Smooth muscle cell (in vitro differentiated cells): ENCODE results near the gene MAEA. TPM values are rescaled to one million over a fixed set of nuclear protein-coding genes. Genes with fewer than 3 reads are reported as not detected.

Experiments
- DNase-seq: peaks from one replicate; lab custom pipeline; 2025; ENCODE audit not compliant: unreplicated experiment; lab: John Stamatoyannopoulos, UW
- H2AFZ ChIP-seq: fragments of 200-600 bp; sonication (generic); 2 replicates; pipeline ENCODE4 v1.6.0; 2016; ENCODE audit warnings: antibody characterized with exemption, low read depth, mild to moderate bottlenecking
- H3F3A ChIP-seq: fragments of 200-600 bp; sonication (generic); 2 replicates; pipeline ENCODE4 v1.6.0; 2017; ENCODE audit warnings: antibody characterized with exemption, low read depth
- H3K27ac ChIP-seq: fragments of 200-600 bp; sonication (generic); 2 replicates; pipeline ENCODE4 v1.5.1; 2016; ENCODE audit warnings: low read depth, mild to moderate bottlenecking
- H3K27me3 ChIP-seq: fragments of 200-600 bp; sonication (generic); 2 replicates; pipeline ENCODE4 v1.6.1; 2016; ENCODE audit warnings: low read depth, mild to moderate bottlenecking
- H3K36me3 ChIP-seq: fragments of 200-600 bp; sonication (generic); 2 replicates; pipeline ENCODE4 v1.5.1; 2016; ENCODE audit warnings: low read depth
- H3K4me1 ChIP-seq: fragments of 200-600 bp; sonication (generic); 2 replicates; pipeline ENCODE4 v1.5.1; 2016; ENCODE audit warnings: low read depth
- H3K4me2 ChIP-seq: fragments of 200-600 bp; sonication (generic); 2 replicates; pipeline ENCODE4 v1.6.0; 2016; ENCODE audit warnings: mild to moderate bottlenecking
- H3K4me3 ChIP-seq: fragments of 200-600 bp; sonication (generic); 2 replicates; pipeline ENCODE4 v1.5.1; 2016; ENCODE audit warnings: mild to moderate bottlenecking
- H3K79me2 ChIP-seq: fragments of 200-600 bp; sonication (generic); 2 replicates; pipeline ENCODE4 v1.6.0; 2016; ENCODE audit warnings: low read depth, mild to moderate bottlenecking
- H3K9ac ChIP-seq: fragments of 200-600 bp; sonication (generic); 2 replicates; pipeline ENCODE4 v1.6.0; 2016; ENCODE audit warnings: low read depth
- H3K9me3 ChIP-seq: fragments of 200-600 bp; sonication (generic); replicated peaks from 2 replicates; pipeline ENCODE4 v1.5.1; 2016; ENCODE audit warnings: low read depth
- H4K20me1 ChIP-seq: fragments of 200-600 bp; sonication (generic); 2 replicates; pipeline ENCODE4 v1.6.0; 2016; ENCODE audit warnings: low read depth
- WGBS: methylation state at CpG from one replicate; pipeline ENCODE4 v1.1.7; 2016; ENCODE audit warnings: low lambda C conversion rate; 5-methylcytosine and 5-hydroxymethylcytosine counted together
- polyA plus RNA-seq: library from polyadenylated mRNA; unstranded; fragments of >200 nt; fragmentation: Nextera tagmentation; extraction: Ambion mirVana; gene quantifications from 2 replicates; pipeline ENCODE4 v1.2.1, GENCODE V29; 2016
- total RNA-seq: library from RNA; depleted of rRNA; stranded (reverse); fragments of >200 nt; gene quantifications from 2 replicates; pipeline ENCODE4 v1.2.3, GENCODE V29; 2014
- TF ChIP-seq, protein P1 (sequence below): fragments of 200-600 bp; sonication (generic); IDR thresholded peaks from 2 replicates; pipeline ENCODE4 v1.5.1; 2017; ENCODE audit warnings: borderline replicate concordance, mild to moderate bottlenecking, antibody characterized with exemption; ENCODE audit not compliant: insufficient read depth, poor library complexity, severe bottlenecking

Gene MAEA
- total and polyA plus RNA-seq, 2 experiments from 2014 or later: 48.0 to 48.2 TPM

DNA sequence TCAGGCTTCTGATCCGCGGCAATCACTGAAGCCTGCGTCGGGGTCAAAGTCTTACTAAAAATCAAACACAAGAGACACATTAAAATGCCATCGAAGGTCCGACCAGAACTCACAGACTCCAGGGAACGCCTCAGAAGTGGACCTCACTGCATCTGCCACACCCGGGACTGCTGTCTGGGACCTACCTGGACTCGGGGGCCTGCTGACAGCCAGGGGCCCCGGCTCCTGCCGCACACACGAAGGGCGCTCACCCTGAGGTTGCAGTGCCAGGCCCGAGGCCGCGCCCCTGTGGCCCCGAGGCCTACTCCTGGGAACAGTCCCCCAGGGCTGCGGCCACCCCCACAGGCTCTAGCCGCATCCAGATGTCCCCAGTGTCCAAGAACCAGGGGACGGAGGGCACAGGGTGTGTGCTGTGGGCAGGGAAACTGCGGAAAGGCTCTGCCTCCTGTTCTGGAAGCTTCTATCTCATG, 48.2 kb upstream of the MAEA start:
- Histone ChIP-seq H2AFZ (no peak overlapping the region), H3K4me2 (no peak overlapping the region), H3K79me2 (peaks cover 65% of the 10 kb centered on the region), H3K4me3 (no peak overlapping the region), H3F3A (no peaks in the 10 kb centered on the region), H4K20me1 (peaks cover 91% of the 10 kb centered on the region), H3K27me3 (no peaks in the 10 kb centered on the region), H3K9me3 (no peaks in the 10 kb centered on the region), H3K4me1 (peaks cover 4% of the 10 kb centered on the region), H3K27ac (no peak overlapping the region), H3K36me3 (no peaks in the 10 kb centered on the region), H3K9ac (no peak overlapping the region)
- WGBS: 97% methylated on average over 21 of the region's 21 CpGs
- no peak for DNase-seq
- TF ChIP-seq, protein P1, sequence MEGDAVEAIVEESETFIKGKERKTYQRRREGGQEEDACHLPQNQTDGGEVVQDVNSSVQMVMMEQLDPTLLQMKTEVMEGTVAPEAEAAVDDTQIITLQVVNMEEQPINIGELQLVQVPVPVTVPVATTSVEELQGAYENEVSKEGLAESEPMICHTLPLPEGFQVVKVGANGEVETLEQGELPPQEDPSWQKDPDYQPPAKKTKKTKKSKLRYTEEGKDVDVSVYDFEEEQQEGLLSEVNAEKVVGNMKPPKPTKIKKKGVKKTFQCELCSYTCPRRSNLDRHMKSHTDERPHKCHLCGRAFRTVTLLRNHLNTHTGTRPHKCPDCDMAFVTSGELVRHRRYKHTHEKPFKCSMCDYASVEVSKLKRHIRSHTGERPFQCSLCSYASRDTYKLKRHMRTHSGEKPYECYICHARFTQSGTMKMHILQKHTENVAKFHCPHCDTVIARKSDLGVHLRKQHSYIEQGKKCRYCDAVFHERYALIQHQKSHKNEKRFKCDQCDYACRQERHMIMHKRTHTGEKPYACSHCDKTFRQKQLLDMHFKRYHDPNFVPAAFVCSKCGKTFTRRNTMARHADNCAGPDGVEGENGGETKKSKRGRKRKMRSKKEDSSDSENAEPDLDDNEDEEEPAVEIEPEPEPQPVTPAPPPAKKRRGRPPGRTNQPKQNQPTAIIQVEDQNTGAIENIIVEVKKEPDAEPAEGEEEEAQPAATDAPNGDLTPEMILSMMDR: no peak

DNA sequence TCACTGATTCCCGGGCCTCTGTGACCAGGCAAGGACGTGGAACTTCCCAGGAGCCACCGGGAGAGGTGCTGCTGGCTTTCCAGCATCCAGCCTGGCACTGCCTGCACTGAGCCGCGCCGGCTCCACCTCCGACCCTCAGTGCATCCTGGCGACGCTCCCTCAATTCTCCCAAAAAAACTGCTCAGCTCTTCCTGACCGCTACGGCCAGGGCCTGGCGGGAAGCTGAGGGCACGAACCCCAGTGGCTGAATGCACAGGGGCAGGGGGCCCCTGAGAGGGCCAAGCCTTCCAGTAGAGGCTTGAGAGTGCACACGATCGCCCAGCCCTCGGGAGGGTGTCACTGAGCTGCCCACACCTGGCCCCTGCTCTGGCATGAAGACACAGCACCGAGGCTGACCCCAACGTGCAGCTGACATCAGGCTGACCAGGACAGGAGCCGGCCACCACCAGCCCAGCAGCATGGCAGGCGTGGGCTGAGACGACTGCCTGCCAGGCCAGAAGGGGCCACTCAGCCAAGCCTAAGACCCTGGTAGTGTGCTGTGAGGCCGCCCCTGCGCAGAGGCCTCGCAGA, 47.7 kb upstream of the MAEA start:
- peaks cover 70% of the 10 kb centered on the region for H3K79me2 ChIP-seq
- TF ChIP-seq, protein P1: no peak
- no peaks in the 10 kb centered on the region for H3K9me3 ChIP-seq
- no peak overlapping the region for H3K4me2 ChIP-seq
- H3K27ac ChIP-seq: no peak overlapping the region
- H3K4me1 ChIP-seq: peaks cover 9% of the 10 kb centered on the region
- no peak overlapping the region for H2AFZ ChIP-seq
- H3K36me3 ChIP-seq: no peaks in the 10 kb centered on the region
- no peak overlapping the region for H3K4me3 ChIP-seq
- no peak overlapping the region for H3K9ac ChIP-seq
- H3F3A ChIP-seq: no peaks in the 10 kb centered on the region
- peaks cover 91% of the 10 kb centered on the region for H4K20me1 ChIP-seq
- 93% methylated on average over 24 of the region's 24 CpGs for WGBS
- no peaks in the 10 kb centered on the region for H3K27me3 ChIP-seq
- no peak for DNase-seq

DNA sequence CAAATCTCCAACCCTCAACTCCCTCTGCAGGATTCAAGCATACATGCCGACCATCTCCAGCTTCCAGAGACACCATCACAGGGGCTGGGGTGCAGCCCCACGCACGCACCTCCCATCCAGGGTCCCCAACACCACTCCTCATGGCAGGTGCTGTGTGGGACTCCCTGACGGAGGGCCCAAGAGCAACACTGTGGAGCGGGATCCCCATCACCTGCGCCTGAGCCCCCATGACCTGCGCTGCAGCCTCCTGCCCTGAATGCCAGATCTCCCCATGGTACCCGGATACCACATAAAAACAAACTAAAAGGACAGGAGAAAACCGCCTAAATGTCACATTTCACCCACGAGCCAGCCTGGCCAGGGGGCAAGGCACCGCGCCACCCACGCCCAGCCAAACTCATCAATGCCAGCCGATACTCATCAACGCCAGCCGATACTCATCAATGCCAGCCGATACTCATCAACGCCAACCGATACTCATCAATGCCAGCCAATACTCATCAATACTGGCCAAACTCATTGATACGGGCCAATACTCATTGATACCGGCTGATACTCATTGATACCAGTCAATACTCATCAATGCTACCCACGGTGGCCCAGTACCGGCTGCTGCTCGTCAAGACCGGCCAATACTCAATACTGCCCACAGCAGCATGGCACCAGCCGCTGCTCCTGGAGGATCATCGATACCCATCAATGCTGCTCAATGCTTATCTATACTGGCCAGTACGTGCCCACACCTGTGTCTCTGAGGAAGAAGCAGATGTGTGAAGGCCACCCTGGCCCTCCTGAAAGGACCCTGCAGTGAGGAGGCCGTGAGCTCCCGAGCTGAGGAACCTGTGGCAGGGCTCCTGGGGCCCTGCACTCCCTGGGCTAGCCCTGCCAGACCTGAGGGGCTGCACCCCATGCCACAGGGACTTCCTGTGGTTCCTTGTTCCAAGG, 46.9 kb upstream of the MAEA start:
- Histone ChIP-seq H3K4me2 (no peak overlapping the region), H3K36me3 (no peaks in the 10 kb centered on the region), H3K27me3 (no peaks in the 10 kb centered on the region), H2AFZ (no peak overlapping the region), H3K79me2 (peaks cover 78% of the 10 kb centered on the region), H3K27ac (no peak overlapping the region), H3K9me3 (no peaks in the 10 kb centered on the region), H3K4me3 (no peak overlapping the region), H3K4me1 (peaks cover 14% of the 10 kb centered on the region), H3F3A (no peaks in the 10 kb centered on the region), H3K9ac (no peak overlapping the region), H4K20me1 (peaks cover 93% of the 10 kb centered on the region)
- WGBS: 98% methylated on average over 30 of the region's 30 CpGs
- DNase-seq: no peak
- TF ChIP-seq, protein P1: no peak
